ENCODE data around the gene C1orf50.

C1orf50 gene

GRCh38 chr1:42766741-42767509, at the start of gene C1orf50, which contains the start of gene P3H1 (continued):
- TF ChIP-seq KLF10 (tag by site-specific recombination; IDR thresholded peaks at IDR 0.05) (peak; percentile 83), PRDM10 (tag by site-specific recombination; IDR thresholded peaks at IDR 0.05) (peak; percentile 84), ZNF792 (tag by site-specific recombination; IDR thresholded peaks at IDR 0.05) (0 out of 2 replicates have a peak, but pooled peaks have one; percentile 20), KLF9 (tag by site-specific recombination; IDR thresholded peaks at IDR 0.05; ENCODE audit: low read depth) (peak; percentile 47), ZNF341 (tag by site-specific recombination; IDR thresholded peaks at IDR 0.05; ENCODE audit: low read depth) (peak; percentile 87), ZNF837 (tag by site-specific recombination; IDR thresholded peaks at IDR 0.05) (no peak), ZNF843 (tag by site-specific recombination; IDR thresholded peaks at IDR 0.05) (0 out of 2 replicates have a peak, but pooled peaks have one; percentile 11), ZNF423 (tag by site-specific recombination; IDR thresholded peaks at IDR 0.05) (no peak; the same call in 1 of the 2 replicates), BCL11B (tag by site-specific recombination; IDR thresholded peaks at IDR 0.05; ENCODE audit: low read depth) (peak; percentile 19; the same call in 1 of the 2 replicates), ZNF214 (tag by site-specific recombination; IDR thresholded peaks at IDR 0.05; ENCODE audit: borderline replicate concordance) (no peak), ZNF184 (tag by site-specific recombination; IDR thresholded peaks at IDR 0.05) (no peak), ZNF24 (tag by site-specific recombination; IDR thresholded peaks at IDR 0.05) (0 out of 2 replicates have a peak, but pooled peaks have one; percentile 20), ZNF2 (tag by site-specific recombination; IDR thresholded peaks at IDR 0.05) (peak; percentile 29; the same call in 1 of the 2 replicates), ZSCAN5A (tag by site-specific recombination; IDR thresholded peaks at IDR 0.05) (0 out of 2 replicates have a peak, but pooled peaks have one; percentile 17), ZNF701 (tag by site-specific recombination; IDR thresholded peaks at IDR 0.05) (no peak), GLI4 (tag by site-specific recombination; IDR thresholded peaks at IDR 0.05) (0 out of 2 replicates have a peak, but pooled peaks have one; percentile 67), KLF16 (tag by site-specific recombination; IDR thresholded peaks at IDR 0.05) (peak; percentile 91), ZNF48 (tag by site-specific recombination; IDR thresholded peaks at IDR 0.05) (no peak), CTCF (tag by site-specific recombination; IDR thresholded peaks at IDR 0.05) (peak; percentile 62), OSR2 (tag by site-specific recombination; IDR thresholded peaks at IDR 0.05) (no peak), HOXD13 (CRISPR knock-in tag; IDR thresholded peaks at IDR 0.05; ENCODE audit: borderline replicate concordance) (no peak), ZBTB1 (tag by site-specific recombination; IDR thresholded peaks at IDR 0.05) (no peak), GLIS1 (tag by site-specific recombination; IDR thresholded peaks at IDR 0.05) (peak; percentile 98), SP7 (tag by site-specific recombination; IDR thresholded peaks at IDR 0.05) (peak; percentile 69), ZBTB8A (tag by site-specific recombination; IDR thresholded peaks at IDR 0.05) (peak; percentile 87), EGR2 (tag by site-specific recombination; IDR thresholded peaks at IDR 0.05; ENCODE audit: low read depth) (peak; percentile 81), ZFP3 (tag by site-specific recombination; IDR thresholded peaks at IDR 0.05; ENCODE audit: low read depth) (no peak), ZBTB26 (tag by site-specific recombination; optimal IDR thresholded peaks at IDR 0.05) (peak; percentile 81), ZSCAN16 (tag by site-specific recombination; IDR thresholded peaks at IDR 0.05) (no peak), ZNF530 (tag by site-specific recombination; IDR thresholded peaks at IDR 0.05; ENCODE audit: low read depth) (no peak)
- TF ChIP-seq, protein P1, sequence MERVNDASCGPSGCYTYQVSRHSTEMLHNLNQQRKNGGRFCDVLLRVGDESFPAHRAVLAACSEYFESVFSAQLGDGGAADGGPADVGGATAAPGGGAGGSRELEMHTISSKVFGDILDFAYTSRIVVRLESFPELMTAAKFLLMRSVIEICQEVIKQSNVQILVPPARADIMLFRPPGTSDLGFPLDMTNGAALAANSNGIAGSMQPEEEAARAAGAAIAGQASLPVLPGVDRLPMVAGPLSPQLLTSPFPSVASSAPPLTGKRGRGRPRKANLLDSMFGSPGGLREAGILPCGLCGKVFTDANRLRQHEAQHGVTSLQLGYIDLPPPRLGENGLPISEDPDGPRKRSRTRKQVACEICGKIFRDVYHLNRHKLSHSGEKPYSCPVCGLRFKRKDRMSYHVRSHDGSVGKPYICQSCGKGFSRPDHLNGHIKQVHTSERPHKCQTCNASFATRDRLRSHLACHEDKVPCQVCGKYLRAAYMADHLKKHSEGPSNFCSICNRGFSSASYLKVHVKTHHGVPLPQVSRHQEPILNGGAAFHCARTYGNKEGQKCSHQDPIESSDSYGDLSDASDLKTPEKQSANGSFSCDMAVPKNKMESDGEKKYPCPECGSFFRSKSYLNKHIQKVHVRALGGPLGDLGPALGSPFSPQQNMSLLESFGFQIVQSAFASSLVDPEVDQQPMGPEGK (tag by site-specific recombination; IDR thresholded peaks at IDR 0.05) = peak; percentile 95
